GM18498 (cell line): Measurements from ENCODE around the gene RGR.
A peak's percentile ranks its signal among the peaks of the same experiment; 100 is the strongest.

Experiments used
- ATAC-seq: cut with Tn5 transposase; IDR thresholded peaks from one replicate; pipeline ENCODE4 v1.9.1; 2021; ENCODE audit warnings: mild to moderate bottlenecking, moderate library complexity; ENCODE audit not compliant: unreplicated experiment

Gene RGR

GRCh38 chr10:84244651-84245270, at the start of gene RGR:
RGR (plus strand) TSS chr10:84245053; CDS start chr10:84245091, 38 bp downstream.
- ATAC-seq = no peak

- no peak for ATAC-seq
Measured at GRCh38 chr10:84196083-84196482, 48.8 kb upstream of the RGR start.

- no peak for ATAC-seq
Measured at GRCh38 chr10:84196941-84197340, 47.9 kb upstream of the RGR start.

DNA sequence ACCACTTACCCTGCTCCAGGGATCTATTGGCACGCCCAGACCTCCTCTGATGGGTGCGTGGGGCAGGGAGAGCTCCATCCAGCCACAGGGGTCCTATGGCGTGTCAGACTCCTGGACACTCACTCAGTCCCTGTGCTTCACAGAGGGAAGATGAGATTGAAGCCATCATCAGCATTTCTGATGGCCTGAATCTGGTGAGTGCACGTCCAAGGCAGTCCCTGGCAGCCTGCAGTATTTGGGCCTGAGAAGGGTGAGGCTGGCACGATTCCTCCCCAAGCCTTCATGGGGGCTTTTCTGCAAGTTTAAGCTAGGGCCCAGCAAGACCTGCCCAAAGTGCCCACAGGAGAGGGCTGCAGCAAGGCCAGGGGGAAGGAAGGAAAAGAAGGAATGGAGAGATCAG, 47.2 kb upstream of the RGR start:
- no peak for ATAC-seq

GRCh38 chr10:84198206-84198915, 46.5 kb upstream of the RGR start:
- no peak for ATAC-seq

- no peak for ATAC-seq
Measured at GRCh38 chr10:84200537-84201243, 44.2 kb upstream of the RGR start.

DNA sequence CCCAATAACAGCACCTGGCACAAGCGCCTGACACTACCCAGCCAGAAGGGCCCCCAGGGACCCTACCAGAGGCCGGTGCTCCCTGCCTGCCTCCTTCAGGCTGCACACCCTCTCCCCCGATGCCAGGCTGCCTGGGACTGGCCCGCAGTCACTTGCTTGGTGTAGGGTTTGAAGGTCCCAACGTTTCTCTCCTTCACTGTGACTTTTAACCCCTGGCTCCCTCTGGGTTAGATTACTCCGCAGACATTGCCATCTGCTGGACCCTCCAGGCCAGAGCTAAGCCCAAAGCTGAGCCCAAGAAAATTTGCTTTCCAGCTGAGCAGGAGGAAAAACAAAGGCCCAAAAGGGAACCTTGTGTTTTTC, 43.6 kb upstream of the RGR start:
- ATAC-seq = no peak

DNA sequence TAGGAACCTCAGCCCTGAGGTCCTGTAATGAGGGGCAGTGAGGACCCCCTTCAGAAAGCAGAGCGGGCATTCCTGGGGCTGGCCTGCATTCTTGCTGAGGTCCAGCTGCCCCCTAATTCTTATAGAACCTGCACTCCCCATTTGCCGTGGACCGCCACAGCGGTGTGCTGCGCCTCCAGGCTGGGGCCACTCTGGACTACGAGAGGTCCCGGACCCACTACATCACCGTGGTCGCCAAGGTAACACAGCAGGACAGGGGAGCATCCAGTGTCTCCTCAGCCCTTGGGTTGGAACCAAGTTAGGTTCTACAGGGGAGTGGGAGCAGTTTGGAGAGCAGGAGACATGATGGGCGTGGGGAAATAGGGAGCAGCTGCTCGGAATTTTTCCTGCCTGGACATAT, 43.2 kb upstream of the RGR start:
- ATAC-seq = no peak

DNA sequence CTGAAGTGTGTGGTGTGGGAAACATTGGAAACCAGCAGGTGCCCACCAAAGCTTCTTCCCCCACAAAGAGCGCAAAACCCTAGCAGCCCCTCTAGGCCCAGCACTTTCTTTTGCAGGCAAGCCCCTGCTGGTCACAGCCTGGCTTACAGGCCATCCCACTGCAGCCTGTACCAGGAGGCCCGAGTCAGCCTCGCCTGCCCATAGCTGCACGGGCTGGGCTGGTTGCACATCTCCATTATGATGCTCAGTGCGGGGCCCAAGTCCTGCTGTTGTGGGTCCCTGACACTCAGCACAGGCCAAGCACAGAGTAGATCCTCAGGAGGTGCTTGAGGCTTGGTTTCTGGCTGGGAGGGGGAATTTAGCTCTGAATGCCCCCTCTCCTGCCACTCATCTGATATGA, 42.5 kb upstream of the RGR start:
- ATAC-seq = no peak

DNA sequence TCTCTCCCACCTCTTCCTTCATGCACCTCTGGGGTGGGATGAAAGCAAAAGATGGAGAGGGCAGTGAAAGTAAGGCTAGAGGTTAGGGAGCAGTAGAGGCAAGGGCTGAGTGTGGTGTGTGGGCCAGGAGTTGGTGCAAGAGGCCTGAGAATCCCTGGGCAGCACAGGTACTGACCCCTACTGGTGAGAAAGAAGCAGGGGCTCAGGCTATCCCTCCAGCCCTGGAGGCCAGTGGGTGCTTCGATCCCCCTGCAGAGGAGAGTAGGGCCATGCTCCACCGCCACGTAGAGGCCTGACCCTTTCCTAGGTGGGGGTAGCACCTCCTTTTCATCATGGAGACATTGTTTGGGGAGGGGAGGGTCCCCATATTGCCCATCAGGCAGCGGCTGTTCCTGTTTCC, 40.7 kb upstream of the RGR start:
- peak; percentile 61 for ATAC-seq

GRCh38 chr10:84204610-84205009, 40.2 kb upstream of the RGR start:
- no peak for ATAC-seq

- peak; percentile 83 for ATAC-seq
Measured at GRCh38 chr10:84205049-84205852, 39.6 kb upstream of the RGR start.

DNA sequence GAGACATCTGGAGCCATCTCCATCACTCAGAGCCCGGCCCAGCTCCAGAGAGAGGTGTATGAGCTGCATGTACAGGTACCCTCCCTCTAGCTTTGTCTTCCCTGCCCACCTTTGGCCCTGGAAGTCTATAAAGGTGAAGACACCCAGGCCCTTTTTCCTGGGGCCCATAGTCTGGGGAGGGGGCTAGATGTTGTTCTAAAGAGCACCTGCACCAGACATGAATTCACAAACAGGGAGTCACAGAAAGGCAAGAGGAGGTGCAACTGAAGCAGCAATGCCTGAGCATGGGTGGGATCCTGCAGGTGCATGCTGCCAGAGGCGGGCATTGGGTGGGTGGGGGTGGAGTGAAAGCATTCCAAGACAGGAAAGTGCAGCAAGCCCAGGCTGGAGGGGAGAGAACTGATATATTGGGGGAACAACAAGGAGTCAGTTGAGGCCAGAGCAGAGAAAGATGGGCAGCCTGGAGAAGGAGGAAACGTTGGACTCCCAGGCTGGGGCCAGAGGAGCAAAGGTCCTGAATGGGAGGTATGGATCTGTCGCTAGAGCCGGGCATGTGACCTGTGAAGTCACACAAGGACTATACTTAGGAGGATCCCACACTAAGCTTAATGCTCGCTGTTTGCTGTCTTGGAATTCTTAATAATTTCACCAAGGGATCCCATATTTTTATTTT, 38.9 kb upstream of the RGR start:
- no peak for ATAC-seq

DNA sequence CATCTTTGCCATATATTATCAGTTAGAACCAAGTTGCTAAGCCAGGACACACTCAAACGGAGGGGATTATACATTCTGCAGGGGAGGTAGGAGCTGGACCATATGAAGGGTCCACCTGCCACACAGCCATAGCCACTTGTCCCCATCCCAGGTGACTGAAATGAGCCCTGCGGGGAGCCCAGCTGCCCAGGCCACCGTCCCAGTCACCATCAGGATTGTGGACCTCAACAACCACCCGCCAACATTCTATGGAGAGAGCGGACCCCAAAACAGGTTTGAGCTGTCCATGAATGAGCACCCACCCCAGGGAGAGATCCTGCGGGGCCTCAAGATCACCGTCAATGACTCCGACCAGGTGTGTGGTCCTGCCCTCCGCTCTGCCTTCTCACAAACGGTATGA, 36.8 kb upstream of the RGR start:
- no peak for ATAC-seq

DNA sequence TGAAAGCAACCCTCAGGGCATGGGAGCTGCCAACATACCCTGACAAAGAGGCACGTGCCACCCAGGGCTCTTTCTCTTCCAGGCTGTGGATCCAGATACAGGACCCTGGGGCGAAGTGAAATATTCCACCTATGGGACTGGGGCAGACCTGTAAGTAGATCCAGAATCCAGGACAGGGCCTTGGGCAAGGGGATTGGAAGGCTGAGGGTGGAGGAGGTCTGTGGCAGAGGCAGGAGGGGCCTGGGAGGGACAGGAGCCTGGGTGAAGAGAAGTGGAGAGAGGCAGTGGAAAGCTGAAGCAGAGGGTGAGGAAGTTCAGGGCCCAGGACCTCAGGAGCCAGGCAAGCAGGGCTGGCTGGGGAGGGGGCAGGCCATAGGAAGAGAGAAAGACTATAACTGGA, 33.3 kb upstream of the RGR start:
- ATAC-seq = no peak

DNA sequence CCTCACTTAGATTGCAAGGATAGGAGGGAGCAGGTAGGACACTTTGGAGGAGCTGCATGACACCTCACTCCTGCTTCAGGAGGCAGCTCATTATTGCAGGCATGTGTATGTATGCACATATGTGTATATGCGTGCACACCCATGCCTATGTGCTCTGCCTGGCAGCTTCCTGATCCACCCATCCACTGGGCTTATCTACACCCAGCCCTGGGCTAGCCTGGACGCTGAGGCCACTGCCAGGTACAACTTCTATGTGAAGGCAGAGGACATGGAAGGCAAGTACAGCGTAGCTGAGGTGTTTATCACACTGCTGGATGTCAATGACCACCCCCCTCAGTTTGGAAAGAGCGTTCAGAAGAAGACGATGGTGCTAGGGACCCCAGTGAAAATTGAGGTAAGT, 32.8 kb upstream of the RGR start:
- no peak for ATAC-seq

- no peak for ATAC-seq
Measured at GRCh38 chr10:84213076-84213475, 31.8 kb upstream of the RGR start.

DNA sequence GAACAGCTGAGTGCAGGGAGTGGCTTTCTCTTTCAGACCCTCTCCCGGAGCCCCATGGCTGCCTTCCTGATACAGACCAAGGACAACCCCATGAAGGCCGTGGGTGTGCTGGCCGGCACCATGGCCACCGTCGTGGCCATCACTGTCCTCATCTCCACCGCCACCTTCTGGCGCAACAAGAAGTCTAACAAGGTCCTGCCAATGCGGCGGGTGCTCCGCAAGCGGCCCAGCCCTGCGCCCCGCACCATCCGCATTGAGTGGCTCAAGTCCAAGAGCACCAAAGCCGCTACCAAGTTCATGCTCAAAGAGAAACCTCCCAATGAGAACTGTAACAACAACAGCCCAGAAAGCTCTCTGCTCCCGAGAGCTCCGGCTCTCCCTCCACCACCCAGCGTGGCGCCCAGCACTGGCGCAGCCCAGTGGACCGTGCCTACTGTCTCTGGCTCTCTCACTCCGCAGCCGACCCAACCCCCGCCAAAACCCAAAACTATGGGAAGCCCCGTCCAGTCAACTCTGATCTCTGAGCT, 30.7 kb upstream of the RGR start:
- ATAC-seq = peak; percentile 10

- peak; percentile 82 for ATAC-seq
Measured at GRCh38 chr10:84214612-84215235, 30.1 kb upstream of the RGR start.

- no peak for ATAC-seq
Measured at GRCh38 chr10:84216834-84217233, 28.0 kb upstream of the RGR start.
